Kidney glomerular epithelial cell (primary cell): ENCODE data around the gene CLEC17A.
"Not testable (repeated sequence)": the region's sequence is repeated elsewhere in the genome, so short reads cannot be mapped to it uniquely, and the experiment has no call there.

Experiments used
- DNase-seq: peaks from one replicate; lab custom pipeline; 2025; lab: John Stamatoyannopoulos, UW

The CLEC17A gene

DNA sequence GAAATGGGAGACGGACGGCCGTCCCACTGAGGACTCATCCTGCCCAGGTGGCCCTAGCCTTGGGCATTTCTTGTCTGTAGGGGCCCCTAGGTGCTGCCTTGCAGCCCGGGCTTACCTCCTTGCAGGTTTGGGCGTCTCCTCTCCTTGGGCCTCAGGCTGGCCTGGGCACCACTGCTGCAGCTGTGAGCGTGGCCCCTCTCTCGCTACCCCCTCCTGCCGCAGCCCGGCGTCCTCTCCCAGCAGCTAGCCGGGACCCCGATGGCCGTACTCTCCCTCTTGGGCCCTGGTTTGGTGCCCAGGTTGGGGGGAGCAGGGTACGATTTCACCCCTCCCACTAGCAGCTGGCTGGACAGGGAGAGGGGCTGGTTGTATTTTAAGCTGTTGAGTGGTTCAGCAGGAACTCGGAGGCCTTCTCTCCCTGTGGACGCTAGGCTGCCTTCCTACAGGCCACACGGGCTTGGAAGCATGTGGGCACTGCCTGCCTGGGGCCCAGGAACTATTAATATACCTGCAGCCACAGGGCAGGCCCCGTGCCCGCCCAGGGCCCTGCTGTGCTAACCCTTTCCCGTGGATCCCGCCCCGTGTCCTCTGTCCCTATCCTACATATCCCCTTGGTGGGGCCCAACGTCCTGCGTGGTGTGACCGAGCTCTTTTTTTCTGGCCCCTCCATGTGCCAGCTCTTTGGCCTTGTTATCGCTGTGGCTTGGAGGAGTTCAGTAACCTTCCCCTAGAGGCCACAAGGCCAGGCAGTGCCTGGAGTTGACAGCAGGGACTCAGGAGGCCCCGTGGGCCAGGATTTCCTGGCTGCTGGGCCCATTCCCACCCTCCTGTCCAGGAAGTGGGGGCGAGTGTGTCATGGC, 22.7 kb upstream of the CLEC17A start:
- DNase-seq = no peak

DNA sequence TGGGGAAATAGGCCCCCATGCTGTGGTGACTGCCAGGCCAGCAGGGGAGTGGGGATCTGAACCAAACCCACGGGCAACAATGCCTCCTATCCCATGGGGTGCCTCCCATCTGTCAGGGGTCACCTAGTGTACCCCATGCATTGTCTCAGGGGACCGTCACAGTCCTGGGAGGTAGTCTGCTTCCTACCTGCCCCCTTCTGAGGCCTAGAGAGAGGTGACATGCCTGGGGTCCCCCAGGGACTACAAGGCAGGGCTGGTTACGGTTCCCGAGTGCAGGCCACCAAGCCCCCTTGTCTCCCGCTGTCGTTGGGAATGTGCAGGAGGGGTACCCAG, 22.1 kb upstream of the CLEC17A start:
- DNase-seq = no peak

DNA sequence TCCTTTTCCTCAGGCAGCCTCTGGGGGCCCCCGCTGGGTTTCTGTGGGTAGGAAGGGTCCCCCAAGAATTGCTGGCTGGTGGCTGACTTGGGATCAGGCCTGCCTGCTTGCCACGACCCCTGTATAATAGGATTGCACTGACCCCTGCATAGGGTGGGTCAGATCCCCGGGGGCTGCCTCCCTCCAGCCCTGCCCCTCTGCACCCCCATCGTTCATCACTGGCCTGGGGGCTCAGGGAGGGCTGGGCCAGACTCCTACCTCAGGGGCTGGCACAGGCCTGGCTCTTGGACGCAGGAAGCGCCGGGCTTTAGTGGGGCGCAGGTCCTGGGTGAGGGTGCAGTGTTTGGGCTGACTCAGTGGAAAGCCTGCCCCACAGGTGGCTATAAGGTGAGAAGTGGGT, 21.6 kb upstream of the CLEC17A start:
- DNase-seq = no peak

DNA sequence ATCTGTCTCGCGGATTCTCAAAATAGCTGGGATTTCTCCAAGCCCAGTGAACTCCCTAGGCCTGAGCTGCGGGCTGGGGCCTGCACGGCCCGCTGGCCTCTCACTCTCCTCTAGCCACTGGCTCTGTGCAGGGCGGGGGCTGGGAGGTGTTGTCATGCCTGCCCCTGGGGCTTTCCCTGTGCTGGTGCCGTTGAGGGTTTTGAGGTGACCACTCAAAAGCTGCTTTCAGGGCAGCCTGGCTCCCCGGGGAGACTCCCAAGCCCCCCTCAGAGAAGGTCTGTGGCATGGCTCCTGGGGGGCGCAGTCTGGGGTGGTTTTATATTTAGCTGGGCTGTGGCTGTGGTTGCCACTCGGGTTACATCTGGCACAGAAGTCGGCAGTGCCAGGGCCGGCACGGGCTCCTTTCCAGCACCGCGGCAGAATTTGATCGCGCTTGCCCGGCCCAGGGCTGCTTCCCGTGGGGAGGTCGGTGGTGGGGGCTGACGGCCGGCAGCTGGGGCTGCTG, 21.0 kb upstream of the CLEC17A start:
- peak; percentile 45 for DNase-seq

DNA sequence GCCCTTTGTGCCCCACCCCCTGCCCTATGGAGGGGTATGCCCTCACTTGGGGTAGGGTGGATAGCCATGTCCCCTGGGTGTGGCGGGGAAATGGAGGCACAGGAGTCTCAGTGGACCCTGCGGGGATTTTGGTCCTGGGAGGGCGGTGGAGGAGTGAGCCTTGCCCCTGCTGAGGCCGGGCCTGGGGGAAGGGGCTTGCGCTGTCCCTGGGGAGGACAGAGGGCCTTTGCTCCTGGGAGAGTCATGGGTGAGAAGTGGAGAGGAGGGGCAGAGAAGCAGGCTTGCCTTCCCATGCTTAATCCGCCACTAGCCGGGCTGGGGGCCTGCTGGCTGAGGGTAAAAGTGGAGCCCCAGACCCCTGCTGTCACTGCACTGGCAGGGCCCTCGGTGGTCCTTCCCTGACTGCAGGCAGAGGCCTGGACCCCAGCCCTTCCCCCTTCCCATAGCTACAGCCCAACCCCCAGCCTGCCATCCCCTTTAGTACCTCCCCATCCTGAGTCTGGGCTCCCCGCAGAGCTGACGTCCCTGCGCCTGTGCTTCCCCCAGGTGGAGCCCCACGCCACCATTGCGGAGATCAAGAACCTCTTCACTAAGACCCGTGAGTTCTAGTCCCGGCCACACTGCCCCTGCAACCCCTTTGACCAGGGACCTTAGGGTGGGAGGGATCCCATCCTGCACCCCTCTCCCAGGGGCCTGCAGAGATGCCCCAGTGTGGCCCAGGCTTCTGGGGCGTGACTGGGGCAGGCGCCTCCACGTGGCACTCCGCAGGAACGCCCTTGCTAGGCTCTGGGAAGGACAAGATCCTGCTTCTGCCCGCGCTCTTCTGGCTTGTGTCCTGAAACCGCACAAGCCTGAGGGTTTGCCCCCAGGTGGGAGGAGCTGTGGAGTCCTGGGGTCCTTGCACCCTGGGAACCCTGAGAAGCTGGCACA, 20.0 kb upstream of the CLEC17A start:
- DNase-seq = no peak

DNA sequence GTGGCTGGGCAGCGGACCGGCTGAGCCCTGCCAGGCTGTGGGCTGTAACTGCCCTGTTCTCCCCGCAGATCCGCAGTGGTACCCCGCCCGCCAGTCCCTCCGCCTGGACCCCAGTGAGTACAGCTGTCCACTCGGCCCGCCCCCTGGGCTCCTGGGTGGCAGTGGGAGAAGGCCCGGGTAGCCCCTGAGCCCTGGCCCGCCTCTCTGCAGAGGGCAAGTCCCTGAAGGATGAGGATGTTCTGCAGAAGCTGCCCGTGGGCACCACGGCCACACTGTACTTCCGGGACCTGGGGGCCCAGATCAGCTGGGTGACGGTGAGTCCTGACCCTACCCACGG, 19.3 kb upstream of the CLEC17A start:
- no peak for DNase-seq

DNA sequence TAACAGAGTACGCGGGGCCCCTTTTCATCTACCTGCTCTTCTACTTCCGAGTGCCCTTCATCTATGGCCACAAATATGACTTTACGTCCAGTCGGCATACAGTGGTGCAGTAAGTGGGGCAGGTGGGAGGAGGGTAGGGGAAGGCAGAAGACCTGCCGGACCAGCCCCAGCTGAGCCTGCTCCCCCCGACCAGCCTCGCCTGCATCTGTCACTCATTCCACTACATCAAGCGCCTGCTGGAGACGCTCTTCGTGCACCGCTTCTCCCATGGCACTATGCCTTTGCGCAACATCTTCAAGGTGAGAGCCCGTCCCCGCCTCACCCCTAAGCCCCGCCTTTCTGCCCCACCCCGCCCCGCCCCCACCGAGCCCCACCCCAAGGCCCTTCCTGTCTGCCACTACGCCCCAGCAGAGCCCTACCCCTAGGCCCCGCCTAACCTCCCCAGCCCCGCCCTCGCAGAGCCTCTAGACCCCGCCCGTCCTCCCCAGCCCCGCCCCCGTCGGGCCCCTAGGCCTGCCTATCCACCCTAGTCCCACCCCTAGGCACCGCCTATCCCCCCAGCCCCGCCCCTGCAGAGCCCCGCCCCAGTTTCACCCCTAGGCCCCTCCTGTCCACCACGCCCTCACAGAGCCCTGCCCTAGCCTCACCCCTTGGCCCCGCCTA, 18.8 kb upstream of the CLEC17A start:
- DNase-seq = no peak

DNA sequence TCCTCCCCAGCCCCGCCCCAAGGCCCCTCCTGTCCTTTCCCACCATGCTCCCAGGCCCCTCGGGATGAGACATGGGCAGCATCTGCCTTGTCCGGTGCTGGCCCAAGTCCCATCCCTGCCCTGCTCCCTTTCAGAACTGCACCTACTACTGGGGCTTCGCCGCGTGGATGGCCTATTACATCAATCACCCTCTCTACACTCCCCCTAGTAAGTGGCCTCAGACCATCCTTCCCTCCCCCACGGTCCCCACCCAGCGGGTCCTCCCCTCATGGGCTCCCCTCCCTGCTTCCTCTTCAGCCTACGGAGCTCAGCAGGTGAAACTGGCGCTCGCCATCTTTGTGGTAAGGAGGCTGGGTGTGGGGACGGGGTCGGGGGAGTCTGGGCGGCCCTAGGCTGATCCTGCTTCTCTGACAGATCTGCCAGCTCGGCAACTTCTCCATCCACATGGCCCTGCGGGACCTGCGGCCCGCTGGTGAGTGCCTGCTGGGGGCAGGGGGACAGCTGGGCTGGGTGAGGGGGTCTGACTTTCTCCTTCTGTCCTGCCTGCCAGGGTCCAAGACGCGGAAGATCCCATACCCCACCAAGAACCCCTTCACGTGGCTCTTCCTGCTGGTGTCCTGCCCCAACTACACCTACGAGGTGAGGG, 18.1 kb upstream of the CLEC17A start:
- not testable (repeated sequence) for DNase-seq

DNA sequence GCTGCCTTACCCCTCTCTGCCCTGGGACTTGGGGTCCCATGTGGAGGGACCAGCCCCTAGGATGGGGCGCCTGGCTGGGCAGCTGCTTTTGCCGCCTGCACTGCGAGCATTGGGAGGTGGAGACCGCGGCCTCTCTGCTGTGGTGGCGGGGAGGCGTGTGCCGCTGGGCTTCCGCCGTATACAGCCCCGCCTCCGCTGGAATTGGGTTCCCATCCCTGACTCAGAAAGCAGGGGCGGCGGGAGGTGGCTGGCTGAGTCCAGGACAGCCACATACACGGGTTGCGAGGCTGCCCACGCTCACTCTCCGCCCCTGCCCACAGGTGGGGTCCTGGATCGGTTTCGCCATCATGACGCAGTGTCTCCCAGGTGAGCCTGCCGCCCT, 17.6 kb upstream of the CLEC17A start:
- no peak for DNase-seq

DNA sequence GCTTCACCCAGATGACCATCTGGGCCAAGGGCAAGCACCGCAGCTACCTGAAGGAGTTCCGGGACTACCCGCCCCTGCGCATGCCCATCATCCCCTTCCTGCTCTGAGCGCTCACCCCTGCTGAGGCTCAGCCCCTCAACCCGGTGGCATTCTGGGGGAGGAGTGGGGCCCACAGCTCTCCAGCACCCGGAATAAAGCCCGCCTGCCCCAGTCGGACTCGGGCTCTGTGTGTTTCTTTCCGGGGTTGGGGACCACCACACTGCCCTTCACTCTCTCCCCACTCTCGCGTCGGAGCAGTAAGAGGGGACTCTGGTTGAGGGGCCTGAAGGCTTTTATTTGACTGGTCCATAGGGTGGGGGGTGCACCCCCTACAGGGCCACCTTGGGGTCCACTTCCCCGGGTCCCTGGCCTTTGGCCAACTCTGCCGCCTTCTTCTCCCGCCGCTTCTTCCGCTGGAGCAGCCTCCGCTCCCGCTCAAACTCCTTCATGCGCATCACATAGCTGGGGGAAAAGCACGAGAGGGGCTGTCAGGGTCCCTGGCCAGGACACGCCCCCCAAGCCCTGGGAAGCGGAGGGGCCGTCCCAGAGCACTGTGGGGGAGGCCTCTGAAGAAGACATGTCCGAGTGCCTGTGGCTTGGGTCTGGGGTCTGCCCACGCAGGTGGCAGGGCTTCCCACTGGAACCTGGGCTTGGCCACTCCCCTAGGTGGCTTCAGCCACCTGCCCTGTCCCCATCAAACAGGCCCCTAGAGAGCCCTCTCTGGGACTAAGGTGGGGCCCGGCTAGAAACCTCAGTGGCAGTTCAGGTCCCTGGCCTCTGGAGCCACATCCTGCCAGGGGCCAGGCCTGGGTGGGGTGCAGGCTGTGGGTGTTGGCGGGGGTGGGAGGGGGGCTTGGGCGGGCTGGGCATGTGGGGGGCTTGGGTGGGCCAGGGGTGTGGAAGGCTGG, 16.8 kb upstream of the CLEC17A start:
- DNase-seq = no peak

DNA sequence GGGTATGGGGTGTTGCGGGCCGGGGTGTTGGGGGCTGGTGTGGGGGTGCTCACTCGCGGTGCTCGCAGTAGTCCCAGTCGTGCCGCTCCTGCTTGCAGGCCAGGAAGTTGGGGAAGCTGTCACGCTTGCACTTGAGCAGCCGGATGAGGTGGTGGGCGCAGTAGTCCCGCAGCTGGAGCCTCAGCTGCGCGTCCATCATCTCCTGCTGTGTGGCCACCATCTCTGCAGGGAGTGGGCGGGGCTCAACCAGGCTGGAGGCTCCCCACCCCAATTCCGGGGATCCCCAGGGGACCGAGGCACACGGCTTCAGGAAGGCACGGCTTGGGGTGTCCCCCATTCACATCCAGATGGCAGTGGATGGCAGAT, 16.2 kb upstream of the CLEC17A start:
- no peak for DNase-seq

DNA sequence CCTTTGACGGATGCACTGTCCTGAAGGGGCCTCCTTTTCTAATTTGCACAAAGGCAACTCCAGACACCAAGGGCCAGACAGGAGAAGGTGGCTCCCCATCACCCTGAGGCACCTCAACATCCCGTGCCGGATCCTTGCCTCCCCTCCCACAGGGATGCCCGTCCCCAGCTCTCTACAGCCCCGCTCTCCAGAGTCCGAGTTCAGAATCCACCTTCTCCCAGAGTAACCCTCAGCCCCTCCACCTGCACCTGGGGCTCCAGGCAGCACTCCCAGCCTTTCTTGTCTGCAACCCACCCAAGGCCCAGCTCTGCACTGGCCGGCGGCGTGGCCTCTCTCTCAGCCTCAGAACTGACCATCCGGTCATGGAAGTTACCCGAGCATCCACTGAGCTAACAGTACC, 15.8 kb upstream of the CLEC17A start:
- no peak for DNase-seq

DNA sequence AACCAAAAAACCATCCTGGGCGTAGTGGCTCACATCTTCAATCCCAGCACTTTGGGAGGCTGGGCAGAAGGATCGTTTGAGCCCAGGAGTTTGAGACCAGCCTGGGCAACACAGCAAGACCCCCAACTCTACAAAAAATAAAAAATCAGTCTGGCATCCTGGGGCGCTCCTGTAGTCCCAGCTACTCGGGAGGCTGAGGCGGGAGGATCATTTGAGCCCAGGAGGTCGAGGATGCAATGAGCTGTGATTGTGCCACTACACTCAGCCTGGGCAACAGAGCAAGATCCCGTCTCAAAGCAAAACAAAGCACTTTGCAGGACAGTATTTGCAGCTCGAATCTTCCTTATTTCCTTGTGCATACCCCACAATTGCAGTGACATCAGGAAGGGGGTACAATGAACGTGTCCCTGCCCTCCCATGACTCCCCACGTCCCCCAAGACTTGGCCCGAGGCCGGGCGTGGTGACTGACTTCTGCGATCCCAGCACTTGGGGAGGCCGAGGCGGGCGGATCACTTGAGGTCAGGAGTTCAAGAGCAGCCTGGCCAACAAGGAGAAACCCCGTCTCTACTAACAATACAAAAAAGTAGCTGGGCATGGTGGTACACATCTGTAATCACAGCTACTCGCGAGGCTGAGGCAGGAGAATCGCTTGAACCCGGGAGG, 11.9 kb upstream of the CLEC17A start:
- DNase-seq = no peak

DNA sequence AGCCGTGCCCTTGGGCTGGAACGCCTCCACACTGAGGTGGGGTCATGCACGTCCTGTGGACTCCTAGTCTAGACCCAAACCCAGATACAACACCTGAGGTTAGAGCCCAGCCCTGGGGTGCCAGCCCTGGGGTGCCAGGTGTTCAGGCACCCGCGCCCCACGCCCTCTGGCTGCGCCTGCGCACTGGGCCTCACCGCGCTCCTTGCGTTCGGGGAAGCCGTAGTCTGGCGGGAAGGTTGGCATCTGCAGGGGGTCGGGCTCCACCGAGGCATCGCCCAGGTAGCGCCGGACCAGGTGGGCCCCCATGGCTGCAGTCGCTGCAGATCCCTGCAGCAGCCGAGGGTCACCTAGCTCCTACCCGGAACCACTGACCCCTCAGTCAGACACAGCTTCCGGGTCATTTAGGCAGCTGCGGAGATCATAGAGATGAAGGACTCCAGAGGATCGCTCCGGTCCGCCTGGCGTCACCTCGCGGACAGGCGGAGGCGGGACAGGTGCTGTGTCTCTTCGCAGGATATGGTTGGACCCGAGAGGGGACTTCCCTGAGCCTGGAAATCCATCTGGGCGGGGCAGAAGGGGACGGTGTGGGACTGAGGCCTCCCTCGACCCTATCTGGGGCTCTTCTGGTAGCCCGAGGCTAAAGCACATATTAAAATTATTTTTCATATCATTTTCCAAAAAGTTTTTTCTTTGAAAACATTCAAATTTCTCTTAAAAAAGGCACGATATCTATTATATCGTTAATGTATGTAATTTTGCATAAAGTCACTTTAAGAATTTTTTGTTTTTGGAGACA, 11.0 kb upstream of the CLEC17A start, which contains the start of gene NDUFB7:
TSS of gene NDUFB7 (minus strand) at position 372 of the 796 bp plus-strand sequence. CDS start at position 306, 66 bp downstream.
- peak; percentile 91 for DNase-seq

DNA sequence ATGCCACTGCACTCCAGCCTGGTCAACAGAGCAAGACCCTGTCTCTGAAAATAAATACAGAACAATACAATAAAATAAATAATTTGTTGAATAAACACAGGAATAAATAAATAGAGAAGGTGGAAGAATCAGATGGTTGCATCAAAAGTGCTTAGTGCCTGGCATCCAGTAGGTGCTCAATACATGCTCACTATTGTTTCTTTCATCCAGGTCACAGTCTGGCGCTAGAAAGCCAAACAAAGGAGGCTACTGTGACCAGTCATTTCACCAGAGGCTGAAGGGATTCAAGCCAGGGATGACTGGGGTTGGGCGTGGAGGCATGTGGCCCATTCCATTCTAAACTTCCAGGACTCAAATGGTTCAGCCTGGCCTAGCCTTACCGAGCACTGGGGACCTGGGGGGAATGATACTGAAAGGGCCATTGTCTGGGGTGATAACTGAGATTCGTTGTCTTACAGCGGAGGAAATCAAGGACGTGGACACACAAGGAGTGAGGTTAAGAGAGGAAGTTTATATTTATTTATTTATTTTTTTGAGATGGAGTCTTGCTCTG, 7.4 kb upstream of the CLEC17A start:
- no peak for DNase-seq

DNA sequence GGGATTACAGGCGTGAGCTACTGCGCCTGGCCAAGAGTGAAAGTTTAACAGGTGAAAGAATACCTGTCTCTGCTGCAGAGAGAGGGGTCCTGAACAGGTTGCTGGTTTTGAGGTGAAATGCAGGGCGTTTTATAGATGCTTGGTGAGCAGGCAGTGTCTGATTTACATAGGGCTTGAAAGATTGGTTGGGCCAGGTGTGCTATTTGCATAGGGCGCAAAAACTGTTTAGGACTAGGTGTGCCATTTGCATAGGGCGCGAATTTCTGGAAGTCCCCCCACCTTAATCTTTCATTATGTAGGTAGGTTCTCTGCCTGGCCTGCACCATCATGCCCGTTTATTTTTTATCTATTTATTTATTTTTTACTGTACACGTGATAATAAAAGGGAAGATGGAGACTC, 6.5 kb upstream of the CLEC17A start:
- DNase-seq = no peak

DNA sequence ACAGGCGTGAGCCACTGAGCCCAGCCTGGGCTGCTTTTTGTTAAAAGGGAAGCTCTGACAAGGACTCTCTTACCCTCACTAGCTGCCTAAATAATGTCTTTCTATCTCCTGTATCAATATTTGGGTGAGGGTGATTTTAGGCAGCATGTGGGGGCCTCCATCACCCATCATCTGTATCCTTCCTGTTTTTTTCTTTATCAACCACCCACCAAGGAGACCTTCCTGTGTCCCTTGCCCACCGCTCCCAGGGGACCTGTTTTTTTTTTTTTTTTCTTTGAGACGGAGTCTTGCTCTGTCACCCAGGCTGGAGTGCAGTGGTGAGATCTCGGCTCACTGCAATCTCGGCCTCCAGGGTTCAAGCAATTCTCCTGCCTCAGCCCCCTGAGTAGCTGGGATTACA, 5.6 kb upstream of the CLEC17A start:
- DNase-seq = no peak

DNA sequence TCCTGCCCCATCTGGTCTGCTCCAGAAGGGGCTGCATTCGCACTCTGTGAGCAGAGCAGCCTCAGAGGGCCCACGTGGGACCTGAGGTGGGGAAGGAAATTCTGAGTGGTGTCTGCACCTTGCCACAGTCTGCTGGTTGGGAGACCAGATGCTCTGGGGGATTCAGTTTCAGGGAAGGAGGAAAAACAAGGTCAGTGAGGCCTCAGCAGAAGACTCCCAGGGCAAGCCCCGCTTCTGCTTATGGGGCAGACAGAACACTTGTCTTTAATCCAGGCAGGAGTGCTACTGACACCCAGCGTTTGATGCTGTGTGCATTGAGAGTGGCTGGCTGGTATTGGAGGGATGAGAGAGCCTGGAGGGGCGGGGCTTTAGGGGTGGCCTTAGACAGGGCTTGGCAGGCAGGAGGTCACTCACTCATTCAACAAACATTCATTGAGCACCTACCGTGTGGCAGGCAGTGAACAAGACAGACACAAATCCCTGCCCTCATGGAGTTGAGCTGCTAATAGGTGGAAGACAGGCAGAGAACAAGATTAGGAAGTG, 4.9 kb upstream of the CLEC17A start:
- DNase-seq = no peak
